HG03196 (cell line): Measurements from ENCODE around the gene ARPP19.
"Not testable (repeated sequence)": the region's sequence is repeated elsewhere in the genome, so short reads cannot be mapped to it uniquely, and the experiment has no call there.

Experiments
- ATAC-seq: cut with Tn5 transposase; IDR thresholded peaks from one replicate; pipeline ENCODE4 v1.9.1; 2021; ENCODE audit not compliant: unreplicated experiment

Gene ARPP19

DNA sequence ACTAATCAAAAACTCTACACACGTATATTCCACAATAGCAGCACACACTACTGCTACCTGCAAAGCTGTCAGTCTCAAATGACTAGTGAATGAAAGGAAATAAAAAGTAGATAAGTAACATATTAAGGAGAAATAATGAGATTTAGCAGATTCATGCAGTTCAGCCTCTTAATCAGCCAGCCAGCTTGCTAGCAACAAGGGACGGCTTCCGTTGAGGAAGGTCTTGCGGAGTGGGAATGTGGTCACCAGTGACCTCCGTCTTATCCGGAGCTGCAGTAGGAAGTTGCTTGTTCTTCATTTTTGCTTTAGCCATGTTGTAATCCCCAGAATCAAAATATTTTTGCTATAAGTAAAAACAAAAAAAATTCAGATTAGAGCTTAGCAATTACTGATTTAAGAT, 17.1 kb downstream of the ARPP19 start:
- no peak for ATAC-seq

DNA sequence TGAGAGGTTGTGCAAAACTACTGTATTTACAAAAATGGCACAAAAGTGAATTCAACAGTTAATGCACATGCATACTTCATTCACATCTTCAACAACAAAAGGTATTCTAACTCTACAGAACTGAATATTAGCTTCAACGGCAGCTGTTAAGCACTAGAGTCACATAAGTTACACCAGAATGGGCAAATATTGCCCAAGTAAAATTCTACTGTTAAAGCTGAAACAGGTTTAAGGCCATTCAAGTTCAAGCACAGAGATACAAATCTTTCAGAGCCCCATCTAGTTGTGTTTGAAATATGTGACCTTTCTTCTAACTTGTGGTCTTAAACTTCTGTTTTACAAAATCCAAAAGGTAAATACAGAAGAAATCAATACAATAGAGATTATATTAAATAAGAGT, 17.6 kb downstream of the ARPP19 start:
- not testable (repeated sequence) for ATAC-seq

DNA sequence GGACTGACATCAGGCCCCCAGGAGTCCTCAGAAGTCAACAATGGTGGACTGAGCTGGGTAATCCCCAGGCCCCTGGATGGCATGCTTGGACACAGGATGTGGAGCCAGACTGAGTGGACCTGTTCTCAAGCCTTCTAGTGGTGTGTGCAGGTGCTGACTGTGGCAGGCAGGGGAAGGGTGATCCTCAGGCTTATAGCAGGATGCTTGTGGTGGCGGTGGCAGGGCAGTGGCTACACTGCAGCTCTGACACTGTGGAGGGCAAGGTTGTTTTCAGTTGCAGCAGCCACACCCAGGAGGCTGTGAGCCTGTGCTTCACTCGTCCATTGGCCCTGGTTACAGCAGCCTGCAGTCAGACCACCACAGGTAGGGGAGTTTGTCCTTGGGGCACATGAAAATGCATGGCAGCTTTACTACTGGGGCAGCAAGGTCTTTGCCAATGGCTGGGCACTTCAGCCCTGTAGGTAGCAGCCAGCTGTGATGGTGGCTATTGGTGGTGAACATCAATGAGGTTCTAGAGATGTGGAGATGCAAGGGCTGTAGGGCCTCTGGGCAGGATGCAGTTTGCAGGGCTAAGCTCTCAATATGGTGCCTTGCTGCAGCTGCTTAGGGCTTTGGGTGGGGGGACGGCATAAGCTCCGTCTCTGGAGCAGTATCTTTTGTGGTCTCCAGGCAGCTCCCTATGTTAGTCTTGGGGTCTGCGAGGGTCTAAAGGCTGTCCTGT, 22.6 kb downstream of the ARPP19 start:
- no peak for ATAC-seq

DNA sequence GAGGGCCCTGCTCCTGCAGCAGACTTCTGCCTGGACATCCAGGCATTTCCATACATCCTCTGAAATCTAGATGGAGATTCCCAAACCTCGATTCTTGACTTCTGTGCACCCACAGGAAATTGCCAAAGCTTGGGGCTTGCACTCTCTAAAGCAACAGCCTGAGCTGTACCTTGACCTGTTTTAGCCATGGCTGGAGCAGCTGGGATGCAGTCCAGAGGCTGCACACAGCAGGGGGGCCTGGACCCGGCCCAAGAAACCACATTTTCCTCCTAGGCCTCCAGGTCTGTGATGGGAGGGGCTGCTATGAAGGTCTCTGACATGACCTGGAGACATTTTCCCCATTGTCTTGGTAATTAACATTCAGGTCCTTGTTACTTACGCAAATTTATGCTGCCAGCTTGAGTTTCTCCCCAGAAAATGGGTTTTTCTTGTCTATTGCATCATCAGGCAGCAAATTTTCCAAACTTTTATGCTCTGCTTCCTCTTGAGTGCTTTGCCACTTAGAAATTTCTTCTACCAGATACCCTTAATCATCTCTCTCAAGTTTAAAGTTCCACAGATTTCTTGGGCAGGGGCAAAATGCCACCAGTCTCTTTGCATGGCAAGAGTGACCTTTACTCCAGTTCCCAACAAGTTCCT, 28.3 kb downstream of the ARPP19 start:
- ATAC-seq = no peak

DNA sequence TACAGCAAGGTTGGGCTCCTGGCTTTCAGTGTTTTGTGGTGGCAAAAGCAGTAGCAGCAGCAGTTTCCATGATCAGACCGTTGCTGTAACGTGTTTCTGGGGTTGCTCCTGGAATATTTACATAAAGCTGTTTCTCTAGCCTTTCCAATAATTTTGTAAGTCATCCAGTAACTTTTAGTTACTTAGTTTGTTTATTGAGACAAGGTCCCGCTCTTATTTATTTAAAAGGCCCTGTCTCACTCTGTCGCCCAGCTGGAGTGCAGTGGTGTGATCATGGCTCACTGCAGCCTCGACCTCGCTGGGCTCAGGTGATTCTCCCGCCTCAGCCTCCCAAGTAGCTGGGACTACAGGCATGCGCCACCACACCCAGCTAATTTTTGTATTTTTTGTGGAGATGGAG, 31.4 kb downstream of the ARPP19 start:
- ATAC-seq = no peak

DNA sequence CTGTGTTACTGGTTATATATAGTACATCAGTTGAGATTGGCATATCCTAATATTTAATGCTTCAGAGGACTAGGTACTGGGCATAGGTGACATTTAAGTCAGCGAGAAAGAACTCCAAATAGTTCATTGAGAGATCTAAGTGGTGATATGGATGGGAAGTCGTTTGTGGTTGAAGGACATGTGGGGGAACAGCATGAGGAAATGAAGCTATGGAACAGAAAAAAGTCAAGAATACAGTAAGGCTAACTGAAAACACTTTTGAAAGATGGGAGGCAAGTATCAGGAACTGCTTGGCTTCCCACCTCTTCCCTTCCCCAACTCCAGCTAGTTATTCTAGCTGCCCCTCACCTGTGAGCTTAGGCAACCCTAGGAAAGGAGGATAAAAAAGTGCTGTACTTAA, 36.4 kb downstream of the ARPP19 start:
- ATAC-seq = no peak

DNA sequence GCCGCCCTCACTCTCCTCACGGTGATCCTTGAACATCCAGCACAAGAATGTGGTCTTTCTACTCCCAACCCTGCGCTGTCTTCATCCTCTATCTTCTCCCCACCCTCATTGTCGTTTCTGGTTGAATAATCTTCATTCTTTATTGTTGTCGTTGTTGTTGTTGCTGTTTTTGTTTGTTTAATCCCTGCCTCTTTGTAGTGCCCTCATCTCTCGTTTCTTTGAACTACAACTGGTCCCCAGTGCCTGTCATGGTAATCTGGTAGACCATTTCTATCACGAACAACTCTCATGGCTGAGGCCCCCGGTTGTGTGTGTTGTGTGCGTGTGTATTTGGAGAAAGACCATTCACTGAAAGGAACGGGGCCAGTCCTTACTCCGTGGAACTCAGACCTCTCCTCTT, 38.9 kb downstream of the ARPP19 start:
- no peak for ATAC-seq

DNA sequence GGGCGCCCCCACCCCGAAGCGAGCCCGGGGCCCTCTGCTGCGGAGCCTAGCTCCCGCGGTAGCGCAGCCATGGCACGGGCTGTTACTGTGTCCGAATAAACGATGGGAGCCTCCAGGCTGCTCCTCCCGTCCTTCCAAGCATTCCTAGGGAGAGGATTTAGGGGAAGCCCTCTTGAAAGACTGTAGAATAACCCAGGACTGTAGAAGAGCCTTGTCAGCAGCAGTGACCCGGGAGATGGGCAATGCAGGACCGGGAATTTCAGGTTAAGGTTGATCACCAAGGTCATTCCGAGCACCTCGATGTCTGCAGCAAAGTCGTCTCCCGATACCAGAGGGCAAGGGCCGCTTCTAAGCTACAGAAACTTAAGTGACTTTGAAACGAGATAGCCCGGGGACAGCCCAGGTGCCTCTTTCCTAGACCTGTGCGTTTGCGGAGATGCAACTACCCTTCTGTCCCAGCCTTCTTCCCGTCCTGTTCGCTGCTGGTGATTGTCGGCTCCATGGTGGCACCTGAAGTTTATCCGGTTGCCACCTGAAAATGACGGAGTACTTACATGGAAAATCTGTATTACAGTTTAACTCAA, 39.4 kb downstream of the ARPP19 start:
- ATAC-seq = peak; percentile 4

DNA sequence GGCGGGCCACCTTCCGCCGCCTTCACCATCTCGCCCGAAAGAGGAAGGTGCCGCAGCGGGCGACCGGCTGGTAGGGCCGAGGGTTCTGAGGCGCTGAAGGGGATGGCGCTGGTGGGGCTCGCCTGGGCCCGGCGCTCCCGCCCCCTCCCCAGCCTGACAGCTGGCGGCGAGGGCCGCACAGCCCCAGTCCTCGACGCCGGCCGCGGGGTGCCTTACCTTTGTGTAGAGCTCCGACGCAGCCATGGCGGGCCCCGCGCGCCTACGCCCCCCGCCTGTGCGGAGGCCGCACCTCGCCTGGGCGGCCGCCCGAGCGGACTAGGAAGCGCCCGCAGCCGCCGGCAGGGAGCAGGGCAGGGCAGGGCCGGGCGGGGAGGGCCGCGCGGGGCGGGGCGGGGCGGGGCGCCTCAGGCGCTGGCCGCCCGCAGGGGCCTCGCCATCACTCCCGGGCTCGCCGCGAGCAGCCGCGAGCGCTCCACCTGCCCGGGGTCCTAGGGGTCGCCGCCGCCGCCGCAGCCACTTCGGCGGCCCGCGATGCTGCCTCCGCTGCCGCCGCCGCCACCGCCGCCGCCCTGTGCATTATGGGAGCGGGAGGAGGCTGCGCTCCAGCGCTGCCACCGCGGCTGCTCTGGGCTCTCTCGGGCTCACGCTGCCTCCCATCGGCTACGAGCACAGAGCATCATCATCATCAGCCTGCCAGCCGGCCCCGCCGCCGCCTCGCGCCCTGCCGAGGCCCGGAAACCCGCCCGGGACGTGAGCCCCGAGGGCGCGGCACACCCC, 40.1 kb downstream of the ARPP19 start, which contains the start of gene MYO5A:
TSS of gene MYO5A (minus strand) at position 317 of the 777 bp plus-strand sequence. CDS start at position 243, 74 bp downstream.
- ATAC-seq = peak; percentile 83

DNA sequence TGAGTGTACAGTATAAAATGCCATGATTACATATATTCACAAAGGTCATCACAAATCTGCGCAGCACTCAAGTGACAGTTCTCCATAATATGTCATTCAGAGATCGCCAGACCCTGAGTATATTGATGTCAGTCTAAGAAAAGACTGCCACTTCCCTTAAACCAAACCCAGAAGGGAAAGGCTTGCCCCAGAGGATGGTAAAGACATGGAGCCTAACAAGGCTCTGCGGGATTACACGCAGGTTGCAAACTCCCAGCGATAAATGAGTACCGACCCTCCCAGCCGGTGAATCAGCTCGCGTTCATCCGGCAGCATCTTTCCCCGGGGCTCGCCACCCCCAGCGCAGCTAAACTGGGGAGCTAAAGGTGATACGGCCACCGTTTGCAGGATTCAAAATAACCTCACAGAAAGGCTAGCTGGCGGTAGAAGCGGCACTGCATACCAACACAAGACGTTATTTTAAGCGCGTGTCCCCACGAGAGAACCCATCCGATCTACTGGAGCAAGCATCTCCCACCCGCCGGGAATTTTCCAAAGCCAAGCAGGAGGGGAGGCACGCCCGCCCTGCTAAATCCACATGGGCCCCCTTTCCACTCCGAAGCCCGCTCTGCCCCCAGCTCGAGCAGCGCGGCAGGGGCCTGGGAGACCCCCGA, 40.8 kb downstream of the ARPP19 start:
- ATAC-seq = no peak

DNA sequence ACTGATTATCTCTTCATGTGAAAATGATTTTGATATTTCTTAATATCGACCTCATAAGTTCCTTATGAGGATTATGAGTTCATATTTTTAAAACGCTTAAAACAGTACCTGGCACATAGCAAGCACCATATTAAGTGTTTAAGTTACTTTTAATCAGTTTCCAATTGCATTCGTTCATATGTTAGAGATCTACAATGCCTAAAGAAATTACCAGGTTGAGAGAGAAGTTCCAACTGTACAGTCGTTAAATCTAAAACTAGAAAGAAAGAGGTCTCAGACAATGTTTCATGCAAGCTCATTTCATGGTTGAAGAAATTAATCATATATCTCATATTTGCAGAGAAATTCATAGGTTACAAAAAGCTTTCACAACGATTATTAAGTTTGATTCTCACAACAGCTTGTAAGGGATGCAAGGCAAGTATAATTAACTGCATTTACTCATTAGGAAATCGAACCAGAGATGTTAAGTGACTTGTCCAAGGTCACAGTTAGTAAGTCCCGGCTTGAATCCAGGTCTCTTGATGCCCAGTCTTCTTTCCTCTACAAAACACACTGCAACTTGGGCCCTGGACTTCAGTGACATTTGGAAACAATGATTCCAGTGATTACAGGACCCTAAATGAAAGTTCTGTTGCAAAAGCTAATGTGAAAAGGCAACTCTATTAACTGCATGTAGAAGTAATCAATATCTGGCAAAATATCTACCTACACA, 41.5 kb downstream of the ARPP19 start:
- ATAC-seq = no peak

DNA sequence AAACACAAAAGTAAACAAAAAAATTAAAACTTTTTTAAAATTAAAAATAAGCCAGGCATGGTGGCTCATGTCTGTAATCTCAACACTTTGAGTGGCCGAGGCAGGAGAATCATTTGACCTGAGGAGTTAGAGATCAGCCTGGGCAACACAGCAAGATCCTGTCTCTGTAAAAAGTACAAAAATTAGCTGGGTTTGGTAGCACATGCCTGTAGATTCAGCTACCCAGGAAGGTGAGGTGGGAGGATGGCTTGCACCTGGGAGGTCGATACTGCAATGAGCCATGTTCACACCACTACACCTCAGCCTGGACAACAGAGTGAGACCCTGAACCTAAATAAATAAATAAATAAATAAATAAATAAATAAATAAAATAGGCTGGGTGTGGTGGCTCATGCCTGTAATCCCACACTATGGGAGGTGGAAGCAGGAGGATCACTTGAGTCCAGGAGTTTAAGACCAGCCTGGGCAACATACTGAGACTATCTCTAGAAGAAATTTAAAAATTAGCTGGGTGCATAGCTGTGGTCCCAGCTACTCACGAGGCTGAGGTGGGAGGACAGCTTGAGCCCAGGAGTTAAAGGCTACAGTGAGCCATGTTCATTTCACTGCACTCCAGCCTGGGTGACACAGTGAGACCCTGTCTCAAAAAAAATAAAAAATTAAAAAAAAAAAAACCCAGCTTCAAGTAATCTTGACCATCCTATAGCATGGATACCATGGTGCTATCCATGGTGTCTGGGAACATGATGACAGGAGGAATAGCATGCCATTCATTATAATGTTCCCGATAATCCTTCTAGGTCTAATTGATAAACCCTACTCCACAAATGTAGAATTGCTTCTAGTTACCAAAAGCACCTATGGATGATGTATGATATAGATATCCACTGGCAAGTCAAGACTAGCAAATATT, 44.4 kb downstream of the ARPP19 start:
- no peak for ATAC-seq

DNA sequence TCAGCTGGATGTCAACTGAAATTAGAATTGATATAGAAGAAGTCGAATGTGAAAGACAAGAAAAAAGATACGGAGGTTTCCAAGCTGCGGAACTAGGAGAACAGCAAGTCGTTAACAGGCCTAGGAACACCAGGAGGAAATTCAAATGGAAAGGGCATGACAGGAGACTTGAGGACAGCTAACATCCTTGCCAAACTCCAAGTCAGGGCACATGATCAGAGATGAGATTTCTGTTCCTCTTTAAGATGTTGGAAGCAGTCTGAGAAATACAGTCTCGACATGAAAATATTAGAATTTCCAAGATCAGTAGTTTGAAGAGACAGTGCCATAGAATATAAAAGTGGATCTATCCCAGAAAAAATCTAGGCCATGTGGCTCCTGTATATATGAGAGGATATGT, 45.2 kb downstream of the ARPP19 start:
- ATAC-seq = no peak

DNA sequence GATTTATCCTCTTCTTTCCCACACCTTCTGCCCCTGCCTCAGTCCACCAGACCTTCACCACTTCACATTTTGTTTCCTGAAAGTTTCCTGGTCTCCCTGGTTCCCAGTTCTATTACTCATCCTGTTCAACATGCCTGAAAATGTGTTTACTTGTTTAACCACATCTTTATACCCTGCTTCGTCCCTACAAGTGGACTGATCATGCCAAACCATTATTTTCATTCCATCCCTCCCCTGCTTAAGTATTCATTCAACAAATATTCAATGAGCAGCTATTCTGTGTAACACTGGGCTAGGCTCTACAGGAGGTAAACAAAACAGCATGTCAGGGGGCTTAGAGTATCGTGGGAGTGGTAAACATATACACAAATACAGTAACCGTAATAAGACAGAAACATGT, 45.6 kb downstream of the ARPP19 start:
- no peak for ATAC-seq

DNA sequence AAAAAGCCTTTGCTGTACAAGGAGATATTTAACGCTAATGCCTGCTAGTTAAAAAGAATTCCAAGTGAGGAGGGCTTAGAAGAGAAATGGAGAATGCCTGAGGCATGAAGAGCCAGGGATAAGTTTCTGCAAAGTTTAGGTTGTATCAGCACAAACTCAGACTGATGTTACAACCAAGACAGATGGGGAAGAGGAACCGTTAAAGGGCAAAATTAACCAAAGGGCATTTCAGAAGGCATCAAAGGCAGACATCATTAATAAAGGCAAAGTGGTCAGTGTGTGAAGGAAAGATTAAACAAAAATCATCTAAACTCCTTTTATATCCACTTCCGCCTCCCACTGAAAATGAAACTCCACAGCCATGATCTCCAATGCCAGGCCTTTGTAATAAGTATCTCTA, 47.1 kb downstream of the ARPP19 start:
- ATAC-seq = no peak

DNA sequence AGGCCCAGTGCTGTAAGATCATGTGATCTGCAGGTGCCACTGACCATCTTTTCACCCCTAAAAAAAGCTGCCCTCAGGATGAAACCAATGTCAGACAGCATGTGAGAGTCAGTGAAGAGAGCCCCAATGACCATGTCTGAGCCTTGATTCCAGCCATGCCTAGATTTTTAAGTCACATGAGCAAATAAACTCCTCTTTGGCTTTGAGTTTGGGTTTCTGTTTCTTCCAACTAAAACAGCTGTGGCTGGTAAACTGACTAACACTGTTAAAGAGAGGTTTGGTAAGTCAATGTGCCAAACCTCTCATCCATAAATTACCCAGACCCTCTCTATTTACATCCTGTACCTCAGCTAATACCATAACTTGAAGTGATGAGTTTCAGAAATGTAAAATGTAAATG, 48.4 kb downstream of the ARPP19 start:
- no peak for ATAC-seq

DNA sequence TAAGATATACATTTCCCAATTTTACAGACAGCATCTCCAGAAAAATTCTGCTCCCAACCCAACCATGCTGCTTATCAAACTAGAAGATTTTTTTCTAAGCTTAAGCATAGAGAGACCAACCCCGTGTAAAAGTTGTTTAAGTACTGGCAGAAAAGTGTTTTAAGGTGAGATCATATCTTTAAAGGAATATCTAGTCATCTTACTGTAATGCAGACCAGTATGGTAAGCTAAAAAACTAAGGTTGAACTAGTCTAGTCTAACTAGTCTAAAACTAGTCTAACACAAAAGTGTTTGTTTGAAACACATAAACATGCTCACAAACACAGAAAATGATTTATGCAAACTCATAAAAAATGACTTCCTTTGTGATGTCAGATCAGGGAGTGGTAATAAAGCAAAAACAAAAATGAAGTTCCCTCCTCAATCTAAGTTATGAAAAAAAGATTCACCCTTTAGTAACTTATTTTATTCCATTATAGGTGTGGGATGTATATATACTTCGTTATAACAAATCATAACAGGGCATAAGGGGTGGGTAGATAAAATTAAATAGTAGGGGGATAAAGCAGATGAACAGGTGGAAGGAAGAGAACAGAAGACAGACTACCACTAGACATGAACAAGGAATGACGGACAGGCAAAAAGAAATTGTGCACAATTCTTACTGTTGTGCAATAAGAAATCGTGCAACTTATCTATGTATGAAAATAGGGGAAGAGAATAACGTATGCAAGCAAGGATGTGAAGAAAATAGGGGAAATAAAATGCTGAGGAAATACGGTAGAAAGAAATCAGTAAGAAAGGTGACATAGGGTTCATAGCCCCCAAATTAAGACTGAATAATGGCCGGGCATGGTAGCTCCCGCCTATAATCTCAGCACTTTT, 50.1 kb downstream of the ARPP19 start:
- ATAC-seq = no peak

DNA sequence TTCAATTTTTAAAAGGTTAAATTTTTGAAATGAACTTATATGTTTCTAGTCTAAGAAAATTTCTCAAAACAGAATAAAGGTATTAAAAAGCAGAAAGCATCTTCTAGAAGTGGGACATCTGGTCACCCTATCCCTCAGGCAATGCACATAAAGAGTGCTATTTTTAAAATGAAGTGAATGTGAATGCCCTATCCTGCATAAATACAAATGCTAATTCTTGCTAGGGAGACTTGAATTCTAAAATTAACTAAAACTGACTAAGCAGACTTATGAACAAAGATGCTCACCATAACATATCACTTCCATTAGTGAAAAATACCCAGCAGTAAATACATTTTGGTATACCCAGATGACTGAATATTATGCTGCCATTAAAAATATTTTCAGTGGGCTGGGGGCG, 51.8 kb downstream of the ARPP19 start:
- no peak for ATAC-seq
